Hematopoietic multipotent progenitor cell treated with erythropoietin and hydrocortisone succinate and interleukin-3 and kit ligand, for 8 days (in vitro differentiated cells): ENCODE results near the gene TLCD5.

Experiments
- DNase-seq: peaks from one replicate; pipeline ENCODE4 v3.0.0-alpha.2; 2015

The TLCD5 gene

DNA sequence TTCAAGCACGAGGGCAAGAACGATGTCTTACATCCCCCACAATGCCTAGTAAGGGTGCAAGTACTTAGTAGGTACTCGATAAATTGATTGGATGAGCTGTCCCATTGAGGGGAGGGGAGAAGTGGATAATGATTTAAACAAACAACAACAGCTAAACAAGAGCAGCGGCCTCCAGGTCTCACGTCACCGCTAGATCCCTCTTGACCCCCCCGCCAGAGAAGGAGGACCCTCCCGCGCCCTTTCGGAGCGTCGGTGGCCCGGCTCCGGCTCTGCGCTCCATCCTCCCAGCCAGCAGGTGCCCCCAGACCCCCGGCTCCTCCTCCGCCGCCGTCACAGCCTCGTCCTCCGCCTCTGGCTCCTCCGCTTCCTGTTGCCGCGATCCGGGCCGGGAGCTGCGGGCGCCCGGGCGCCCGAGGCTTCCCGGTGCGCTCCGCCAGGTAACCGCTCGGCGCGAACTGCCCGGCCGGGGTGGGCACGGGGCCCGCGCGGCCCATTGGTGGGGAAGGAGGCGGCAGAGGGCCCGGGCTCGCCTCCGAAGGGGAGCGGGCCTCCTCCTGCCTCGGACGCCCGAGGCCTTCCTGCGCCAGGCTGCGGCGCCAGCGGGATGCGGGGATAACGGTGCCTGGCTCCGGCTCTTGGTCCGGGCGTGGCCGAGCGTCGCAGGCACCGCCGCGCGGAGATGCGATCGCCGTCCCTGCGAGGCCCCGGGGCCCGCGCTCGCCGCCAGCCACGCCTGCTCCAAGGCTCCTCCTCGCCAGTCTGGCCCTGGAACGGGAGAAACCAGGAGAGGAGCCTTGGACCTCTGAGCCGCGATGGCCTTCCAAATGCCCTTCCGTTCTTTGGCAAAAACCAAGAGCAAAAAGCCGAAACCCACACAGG lies at the start of gene TLCD5:
TLCD5 (plus strand) TSS at position 368 of the 879 bp plus-strand sequence. CDS start 2,143 bp downstream, outside the sequence.
- no peak for DNase-seq

DNA sequence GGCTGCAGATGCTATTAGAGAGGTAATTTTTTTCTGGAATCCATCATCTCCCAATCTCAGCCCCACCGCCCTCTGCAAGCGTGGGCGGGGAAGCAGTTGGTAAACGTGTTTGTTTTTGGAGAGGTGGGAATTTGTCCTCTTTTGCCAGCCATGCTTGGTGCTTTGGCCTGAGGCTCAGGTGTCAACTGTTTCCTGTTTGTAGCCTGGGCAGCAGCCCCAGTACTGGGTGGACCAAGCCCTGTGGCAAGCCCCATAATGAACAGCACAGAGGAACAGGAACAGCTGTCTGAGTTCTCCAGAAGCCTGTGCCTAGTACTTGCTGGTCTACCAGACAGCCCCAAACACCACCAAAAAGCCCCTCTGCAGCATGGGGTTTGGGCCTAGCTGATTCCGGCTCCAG lies 45.6 kb upstream of the TLCD5 start:
- no peak for DNase-seq

DNA sequence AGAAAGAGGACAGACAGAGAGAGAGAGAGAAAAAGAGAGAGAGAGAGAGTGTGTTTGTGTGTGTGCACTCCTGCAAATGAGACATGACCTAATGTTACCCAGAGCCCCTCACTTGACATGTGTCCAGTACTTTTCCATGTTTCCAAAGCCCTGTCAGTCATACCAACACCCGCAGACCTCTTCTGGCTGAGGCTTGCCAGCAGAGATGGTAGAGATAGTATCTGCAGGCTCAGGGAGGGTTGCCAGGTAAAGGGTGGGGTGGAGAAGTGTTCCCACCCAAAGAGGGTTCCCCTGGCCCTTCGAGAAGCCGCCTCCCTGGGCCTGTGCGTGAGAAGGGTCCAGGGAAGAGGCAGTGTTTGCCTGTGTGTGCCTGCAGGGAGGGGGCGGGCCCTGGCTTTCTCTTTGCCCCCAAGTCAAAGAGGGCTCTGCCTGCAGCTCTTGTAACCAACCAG lies 44.5 kb upstream of the TLCD5 start:
- DNase-seq = no peak

DNA sequence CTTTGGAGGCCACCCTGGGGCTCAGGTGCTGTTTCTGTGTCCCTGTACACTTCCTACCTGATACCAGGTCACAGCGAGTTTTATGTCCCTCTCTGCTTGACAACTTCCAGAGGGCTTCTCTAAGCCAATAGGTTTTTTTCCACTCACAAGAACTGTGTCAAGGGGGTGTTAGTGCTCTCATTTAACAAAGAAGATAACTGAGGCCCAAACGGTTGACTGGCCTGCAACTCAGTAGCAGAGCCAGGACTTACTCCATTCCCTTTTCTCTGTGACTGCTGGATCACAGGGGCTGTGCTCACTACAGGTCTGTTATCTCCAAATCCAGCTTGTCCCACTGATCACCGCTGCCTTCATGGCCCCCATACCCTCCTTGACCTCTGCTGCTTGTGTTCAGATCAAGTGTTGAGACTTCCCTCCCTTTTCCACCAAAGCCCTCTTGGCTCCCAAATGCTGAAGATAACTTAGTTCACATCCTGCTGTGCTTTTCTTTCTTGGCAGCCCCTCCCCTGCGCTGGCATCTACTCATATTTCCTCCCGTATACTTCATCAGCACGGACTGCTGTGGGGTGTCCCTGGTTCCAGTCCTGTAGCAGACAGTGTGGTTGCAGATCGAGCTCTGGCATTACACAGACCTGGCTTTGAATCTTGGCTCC lies 43.8 kb upstream of the TLCD5 start:
- DNase-seq = peak; percentile 10

DNA sequence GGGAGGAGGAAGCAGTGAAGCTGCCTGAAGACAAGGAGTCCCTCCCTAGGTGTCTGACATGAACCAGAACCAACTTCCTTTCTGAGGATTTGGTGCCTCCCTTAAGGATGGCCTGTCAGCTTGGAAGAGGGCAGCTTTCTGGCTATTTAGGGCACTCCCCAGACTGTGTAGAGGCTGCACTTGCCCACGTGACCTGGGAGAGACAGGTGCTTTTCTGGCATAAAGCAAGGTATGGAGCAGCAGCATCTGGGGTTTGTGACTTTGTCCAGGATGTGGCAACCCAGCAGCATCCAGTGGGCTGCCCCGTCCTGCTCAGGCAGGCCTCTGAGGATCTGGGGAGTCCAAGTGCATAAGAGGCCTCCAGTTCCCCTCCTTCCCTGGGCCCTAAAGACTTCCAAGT lies 42.0 kb upstream of the TLCD5 start:
- no peak for DNase-seq

DNA sequence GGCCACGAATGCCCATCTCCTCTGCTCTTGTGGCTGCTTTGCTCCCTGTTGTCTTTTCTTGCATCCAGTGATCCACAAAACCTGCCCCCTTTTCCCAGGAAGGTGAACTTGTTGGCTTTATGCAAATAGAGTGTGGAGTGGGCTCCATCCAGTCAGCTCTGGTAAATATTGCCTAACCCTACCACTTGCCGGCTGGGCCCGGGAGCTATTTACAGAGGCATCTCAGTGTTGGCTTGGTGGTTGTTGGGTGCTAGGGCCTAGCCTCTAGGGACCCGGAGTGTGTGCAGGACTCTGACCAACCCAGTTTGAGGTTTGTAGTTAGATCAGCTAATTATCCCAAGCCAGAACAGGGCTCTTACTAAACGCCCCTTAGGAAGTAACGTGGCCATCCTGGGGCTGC lies 40.8 kb upstream of the TLCD5 start:
- no peak for DNase-seq

DNA sequence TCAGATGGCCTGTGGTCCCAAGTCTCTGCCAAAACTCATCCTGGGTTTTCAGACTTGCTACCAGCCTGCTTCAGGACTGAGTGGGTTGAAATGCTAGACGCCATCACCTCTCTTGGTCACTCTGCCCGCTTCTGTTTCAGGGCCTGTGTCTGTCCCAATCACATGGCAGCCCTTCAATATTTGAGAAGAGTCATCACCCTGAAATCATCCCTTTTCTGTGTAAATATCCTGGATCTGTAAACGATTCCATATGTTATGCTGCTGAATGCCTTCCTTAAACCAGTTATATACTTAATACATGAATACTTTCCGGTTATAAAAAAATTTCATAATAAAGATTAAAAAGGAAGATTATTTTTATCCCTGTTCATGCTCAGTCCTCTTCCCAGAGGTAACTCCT lies 39.8 kb upstream of the TLCD5 start:
- DNase-seq = no peak

DNA sequence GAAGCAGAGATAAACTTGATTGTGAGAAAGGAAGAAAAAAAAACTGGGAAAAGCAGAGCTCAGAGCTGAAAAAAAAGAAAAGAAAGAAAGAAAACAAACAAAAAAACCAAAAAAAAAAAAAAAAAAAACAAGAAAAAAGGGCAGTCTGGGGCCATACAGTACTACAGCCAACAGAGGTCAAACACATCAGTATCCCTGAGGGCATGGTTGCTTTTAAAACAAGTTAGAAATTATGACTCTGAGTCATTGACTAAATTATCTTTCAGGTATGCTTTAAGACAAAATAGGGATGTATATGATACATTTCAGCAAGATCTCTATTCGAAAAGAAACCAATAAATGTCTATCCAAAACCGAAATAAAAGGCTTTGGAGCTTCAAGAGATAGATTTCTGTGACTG lies 37.1 kb upstream of the TLCD5 start:
- no peak for DNase-seq

DNA sequence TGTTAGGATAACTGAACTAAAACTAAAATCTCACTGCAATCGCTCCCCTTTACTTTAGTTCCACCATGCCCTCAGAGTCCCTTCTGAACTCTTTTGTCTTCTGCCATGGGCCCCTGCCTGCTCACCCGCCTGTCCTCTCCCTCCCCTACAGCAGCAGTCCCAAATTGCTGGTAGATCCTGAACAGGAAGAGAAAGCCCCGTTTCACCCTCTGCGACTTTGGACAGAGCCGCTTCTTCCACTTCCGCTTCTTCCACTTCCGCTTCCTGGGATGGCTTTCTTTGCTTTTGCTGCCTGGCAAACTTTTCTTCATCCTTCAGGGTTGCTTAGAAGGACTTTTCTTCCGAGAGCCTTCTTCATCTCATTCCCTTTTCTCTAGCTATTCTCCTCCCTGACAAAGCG lies 35.7 kb upstream of the TLCD5 start:
- no peak for DNase-seq

DNA sequence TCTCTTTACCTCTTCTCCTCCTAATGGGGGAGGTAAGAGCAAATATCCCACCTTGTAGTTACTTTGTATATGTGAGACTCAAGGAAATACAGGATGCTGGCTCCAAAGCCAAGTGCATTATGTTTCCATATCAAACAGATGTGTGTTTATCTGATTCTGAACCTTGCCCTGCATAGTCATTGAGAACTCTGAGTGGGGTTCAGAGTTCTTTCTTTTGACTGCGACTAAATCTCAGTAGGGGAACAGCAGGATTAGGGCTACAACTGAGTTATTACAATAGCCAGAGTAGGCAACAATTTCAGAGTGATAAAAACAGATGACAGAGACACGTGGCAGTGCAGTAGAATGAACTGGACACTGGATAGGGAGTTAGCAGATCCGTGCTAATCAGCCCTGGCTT lies 34.1 kb upstream of the TLCD5 start:
- DNase-seq = no peak

DNA sequence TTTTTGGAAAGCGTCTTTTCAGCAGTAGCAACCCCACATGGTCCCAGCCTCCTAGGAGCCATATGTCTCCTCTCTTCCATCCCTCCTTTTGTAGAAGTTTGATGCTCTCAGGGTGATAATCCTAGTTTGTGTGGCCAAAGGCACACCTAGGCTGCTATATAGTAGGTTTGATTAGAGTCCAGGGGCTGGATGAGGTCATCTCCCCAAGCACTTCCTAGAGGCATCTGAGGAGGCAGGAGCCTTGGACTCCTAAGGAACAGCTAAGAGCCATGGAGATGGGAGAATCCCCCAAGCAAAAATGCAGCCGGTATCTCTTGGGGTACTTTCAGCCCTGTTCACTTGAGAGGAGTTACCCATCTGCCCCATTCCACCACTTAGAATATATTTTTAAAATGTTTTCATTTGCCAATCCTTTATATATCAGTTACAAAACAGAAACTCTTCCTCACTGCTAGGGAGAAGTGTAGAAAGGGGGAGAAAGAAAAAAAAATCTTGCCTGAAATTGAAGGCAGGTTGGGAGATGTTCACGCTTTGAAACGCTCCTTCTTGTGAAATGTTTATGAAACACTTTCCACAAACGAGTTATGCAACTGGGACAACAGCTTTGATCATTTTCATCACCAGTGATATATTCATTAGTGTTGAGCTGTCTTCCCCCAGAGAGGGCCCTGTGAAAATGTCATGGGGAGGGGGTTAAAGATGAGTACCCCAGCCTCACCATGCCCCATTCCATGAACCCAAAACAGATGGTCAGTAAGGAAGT lies 31.9 kb upstream of the TLCD5 start:
- no peak for DNase-seq

DNA sequence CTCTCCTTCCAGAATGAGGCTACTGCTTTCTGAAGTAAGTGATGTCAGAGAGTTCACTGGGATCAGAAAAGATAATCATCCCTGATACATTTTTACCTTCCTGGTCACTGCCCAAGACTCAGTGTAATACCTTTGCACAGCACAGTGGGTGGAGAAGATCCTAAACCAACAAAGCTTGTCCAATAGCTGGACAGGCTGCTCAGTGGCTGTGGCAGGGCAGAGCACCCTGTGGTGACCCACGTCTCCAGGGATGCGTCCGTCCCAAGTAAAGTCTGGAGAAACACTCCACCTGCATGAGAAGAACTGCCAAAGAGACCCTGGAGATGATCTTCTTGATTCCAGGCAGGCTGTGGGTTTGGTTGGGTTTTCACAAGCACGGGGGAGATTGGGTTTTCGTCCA lies 31.0 kb upstream of the TLCD5 start:
- no peak for DNase-seq

DNA sequence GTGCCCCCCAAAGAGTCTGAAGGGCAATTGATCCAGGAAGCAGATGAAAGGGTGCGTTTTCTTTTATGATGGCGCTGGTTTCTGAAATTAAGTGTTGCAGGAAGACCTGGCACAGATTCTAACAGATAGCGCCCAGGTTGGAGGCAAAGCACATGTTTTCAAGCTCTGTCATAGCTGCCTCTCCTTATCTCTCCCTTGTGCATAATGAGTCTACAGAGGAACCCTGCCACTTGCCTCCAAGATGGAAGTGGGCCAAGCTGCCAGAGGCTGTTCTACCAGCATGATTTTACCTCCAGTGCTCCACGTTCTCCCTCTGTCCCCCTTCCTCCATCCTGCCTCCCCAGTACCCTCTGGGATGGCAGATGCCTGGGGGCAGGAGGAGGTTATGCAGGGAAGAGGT lies 30.0 kb upstream of the TLCD5 start:
- DNase-seq = no peak

DNA sequence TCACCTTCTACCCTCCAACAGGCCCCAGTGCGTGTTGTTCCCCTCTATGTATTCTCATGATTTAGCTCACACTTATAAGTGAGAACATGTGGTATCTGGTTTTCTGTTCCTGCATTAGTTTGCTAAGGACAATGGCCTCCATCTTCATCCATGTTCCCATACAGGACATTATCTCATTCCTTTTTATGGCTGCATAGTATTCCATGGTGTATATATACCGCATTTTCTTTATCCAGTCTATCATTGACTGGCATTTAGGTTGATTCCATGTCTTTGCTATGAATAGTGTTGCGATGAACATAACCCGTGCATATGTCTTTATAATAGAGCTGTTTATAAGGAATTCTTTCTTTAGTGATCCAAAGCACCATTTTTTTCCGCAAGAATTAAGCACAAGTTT lies 28.5 kb upstream of the TLCD5 start:
- no peak for DNase-seq

DNA sequence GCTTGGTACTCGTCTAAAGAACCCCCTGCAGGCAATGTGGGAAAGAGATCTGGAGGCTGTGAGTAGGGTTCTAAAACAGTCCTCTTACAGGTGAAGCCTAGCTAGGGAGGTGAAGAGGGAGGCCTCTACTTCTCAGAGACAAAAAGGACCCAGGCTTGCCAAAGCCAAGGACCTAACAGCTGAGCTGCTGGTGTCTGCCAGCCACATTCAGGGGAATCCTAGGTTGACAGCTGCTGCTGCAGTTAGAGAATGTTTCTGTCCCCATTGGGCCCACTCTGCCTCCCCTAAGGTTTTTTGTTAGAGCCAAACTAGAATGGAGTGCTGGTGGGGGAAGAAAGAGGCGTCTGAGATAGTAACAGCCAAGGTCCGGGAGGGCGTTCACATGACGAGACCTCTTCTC lies 26.6 kb upstream of the TLCD5 start:
- no peak for DNase-seq

DNA sequence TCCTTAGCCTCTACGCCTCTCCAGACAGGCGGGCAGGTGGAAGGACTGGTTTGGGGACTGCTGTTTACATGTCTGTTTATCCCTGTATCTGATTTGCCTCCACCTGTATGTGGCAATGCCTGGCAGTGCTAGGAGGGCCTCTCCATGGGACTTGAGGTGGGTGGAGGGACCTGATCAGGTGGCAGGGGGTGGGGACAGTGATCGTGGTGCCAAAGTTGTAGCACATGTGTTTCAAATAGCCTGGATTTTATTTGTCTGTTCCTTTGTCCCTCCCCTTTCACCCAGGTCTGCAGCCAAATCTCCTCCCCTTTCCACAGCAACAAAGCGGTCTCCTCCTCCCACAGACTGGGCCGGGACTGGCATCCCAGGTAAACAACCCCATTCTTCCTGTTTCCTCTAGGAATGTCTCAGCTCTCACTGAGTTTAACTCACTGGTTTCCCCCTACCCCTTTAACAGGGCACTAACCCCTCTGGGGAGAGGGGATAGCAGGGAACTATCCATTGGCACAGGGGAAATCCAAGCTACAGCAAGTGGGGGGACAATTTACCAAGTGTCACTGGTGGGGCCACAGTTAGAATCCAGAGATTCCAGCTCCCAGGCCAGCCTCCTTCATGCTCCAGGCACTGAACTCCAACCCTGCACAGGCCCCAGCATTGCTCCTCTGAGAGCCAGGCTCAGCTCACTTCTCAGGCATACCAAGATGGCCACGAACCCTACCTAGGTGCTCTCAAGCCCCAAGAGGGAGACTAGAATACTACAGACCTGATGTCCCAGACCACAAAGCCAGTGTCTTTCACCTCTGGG lies 22.9 kb upstream of the TLCD5 start:
- no peak for DNase-seq

DNA sequence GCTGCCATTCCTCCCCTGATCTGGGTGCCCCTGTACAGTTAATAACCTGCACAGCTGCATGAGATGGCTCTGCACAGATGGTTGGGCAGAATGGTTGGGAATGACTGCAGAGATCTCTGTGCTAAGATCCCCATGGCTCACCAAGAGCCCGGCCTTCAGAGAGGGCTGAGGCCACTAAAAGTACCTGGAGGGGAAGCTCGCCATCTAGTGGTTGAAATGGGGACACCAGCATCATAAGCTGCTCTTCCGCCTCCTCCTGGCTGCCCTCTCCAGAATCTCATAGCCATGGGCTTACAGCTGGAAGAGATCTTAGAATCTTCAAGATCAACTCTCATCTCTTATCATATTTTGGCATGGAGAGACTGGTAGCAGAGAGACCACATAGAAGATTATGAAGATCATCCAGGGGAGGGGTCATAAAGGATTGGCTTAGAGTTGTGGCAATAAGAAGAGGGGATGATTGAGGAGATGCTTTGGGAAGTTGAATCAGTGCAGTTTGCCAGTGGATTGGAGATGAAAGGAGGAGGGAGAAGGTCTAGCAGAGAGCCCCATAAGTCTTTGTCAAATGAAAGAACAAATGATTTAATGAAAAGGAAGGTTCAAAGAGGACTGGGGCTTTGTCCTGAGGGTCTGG lies 22.0 kb upstream of the TLCD5 start:
- peak; percentile 76 for DNase-seq

DNA sequence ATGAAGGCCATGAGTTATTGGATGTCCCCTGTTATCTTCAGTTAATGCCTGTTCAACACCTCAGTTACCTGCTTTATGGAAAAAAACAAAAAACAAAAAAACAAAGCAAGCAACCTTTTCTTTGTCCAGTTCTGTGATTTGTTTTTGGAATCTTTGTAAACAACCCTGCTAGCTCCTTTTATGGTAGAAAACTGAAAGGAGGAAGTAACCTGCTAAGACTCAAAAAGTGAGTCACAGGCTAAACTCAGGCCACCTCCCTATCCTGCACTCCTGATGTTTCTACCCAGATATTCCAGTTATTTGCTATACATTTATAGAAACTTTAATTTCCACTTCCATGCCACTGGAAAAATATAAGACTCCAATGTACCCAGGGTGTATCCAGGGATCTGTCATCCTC lies 20.6 kb upstream of the TLCD5 start:
- no peak for DNase-seq

DNA sequence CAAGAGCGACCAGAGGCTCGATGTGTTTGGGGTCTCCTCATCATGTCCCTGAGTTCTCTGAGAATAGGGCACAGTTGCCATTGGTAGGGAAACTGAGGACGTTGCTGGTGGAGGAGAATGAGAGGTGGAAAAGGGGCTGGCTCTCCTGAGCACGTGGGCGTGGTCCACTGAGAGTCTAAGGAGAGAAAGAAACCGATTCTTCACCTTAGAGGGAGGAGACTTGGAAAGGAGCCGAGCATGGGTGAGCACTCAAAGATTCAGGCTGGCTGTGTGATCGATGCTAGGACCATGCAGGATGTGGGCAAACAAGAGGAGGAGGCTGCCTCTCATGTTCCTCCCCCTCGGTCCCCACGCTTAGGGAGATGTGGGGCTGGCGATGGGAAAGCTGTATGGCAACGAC lies 19.8 kb upstream of the TLCD5 start:
- no peak for DNase-seq

DNA sequence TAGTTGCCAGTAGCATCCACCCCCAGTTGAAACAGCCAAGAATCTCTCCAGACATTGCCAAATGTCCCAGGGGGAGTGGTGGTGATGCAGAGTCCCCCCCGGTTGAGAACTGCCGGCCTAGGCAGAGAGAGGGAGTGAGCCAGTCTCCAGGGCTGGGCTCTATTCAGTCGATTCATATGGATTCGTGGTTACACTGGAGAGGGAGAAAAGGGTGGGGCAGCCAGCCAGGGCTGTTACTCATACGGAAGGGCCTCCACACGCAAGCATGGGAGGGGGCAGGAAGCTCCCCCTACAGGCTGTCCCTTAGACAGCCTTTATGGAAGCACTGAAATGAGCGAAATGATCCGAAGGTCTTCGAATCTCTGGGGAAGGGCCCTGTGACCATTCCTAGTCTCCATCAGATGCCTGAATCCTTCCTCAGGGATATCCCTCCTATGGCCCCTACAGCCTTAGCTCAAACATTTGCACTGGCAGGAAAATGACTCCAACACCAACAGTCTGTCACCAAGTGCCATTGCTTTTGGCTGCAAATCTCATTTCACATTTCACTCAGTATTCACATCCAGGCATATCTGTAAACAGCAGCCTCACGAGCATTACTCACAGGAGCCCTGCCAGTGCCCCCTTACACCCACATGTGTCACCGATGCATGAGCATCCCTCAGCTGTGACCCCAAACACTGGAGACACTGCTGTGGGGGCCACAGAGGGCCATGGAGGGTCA lies 18.4 kb upstream of the TLCD5 start:
- DNase-seq = no peak

DNA sequence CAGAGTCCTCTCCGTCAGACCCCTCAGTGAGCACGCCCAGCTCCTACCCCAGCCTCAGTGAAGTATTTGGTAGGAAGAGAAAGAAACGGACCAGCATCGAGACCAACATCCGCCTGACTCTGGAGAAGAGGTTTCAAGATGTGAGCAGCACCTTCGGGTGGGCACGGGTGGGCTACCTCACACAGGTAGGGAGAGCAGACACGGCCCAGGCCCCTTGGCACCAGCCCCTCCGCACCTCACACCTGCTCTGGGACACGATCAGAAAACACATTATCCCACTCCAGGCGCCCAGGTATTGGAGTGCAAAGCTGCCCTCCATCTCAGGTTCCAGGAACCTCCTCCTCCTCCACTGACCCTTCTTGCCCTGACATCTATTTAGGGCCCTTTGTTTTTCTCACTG lies 17.6 kb upstream of the TLCD5 start:
- DNase-seq = no peak

DNA sequence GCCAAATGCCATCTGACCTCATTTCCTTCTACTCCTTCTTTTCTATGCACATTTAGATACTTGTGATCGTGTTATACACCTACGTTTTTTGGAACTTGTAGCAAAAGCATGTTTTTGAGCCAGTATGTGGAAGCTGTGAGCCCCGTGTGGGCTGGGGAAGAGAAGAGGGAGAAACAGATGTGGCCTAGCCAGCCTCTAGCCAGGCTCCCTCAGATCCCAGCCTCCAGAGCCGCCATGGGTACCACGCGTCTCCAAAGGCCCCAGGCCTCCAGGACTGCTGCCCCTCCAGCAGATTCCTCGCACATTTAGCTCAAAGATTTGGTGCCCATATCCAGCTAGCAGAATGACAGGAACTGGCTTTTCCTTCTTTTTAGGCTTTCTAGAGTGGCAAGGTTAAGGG lies 17.0 kb upstream of the TLCD5 start:
- no peak for DNase-seq
